Activated CD8-positive, alpha-beta T cell treated with anti-CD3 and anti-CD28 coated beads for 36 hours (primary cell): ENCODE data around the gene NCAPH2. TPM values are rescaled to one million over a fixed set of nuclear protein-coding genes. Genes with fewer than 3 reads are reported as not detected.

Source experiments
- ATAC-seq: fragments of 200-7000 bp; cut with Tn5 transposase; one replicate; pipeline ENCODE4 v1.10.0; 2021; ENCODE audit warnings: mild to moderate bottlenecking, moderate library complexity
- CTCF ChIA-PET: fragments of 350-600 bp; sonication (Branson Sonifier 250); formaldehyde crosslinking; loops from one replicate; lab custom pipeline; 2021; ENCODE audit warnings: antibody characterized with exemption; lab: Charles Lee
- POLR2A ChIA-PET: fragments of 350-600 bp; sonication (Branson Sonifier 250); formaldehyde crosslinking; loops from one replicate; lab custom pipeline; 2021; ENCODE audit warnings: antibody characterized with exemption; lab: Charles Lee
- DNase-seq: peaks from one replicate; pipeline ENCODE4 v3.0.0-alpha.2; 2020
- H3K27ac Mint-ChIP-seq: one replicate; pipeline ENCODE4 v1.8.0; 2021; ENCODE audit warnings: mild to moderate bottlenecking, mixed read lengths
- H3K27me3 Mint-ChIP-seq: one replicate; pipeline ENCODE4 v1.8.0; 2021; ENCODE audit warnings: mixed read lengths
- H3K36me3 Mint-ChIP-seq: one replicate; pipeline ENCODE4 v1.8.0; 2021; ENCODE audit warnings: low read depth, mixed read lengths
- H3K4me1 Mint-ChIP-seq: one replicate; pipeline ENCODE4 v1.8.0; 2021; ENCODE audit warnings: low read depth, mixed read lengths
- H3K4me3 Mint-ChIP-seq: one replicate; pipeline ENCODE4 v1.8.0; 2021; ENCODE audit warnings: mild to moderate bottlenecking, moderate library complexity, mixed read lengths
- H3K9me3 Mint-ChIP-seq: one replicate; pipeline ENCODE4 v1.8.0; 2021; ENCODE audit warnings: mixed read lengths
- CTCF ChIP-seq: fragments of 200-600 bp; IDR thresholded peaks from one replicate; pipeline ENCODE4 v1.8.0; 2022; ENCODE audit warnings: antibody characterized with exemption, mild to moderate bottlenecking
- intact Hi-C: fragments of 100-400 bp; cut with micrococcal nuclease; formaldehyde crosslinking; loops from one replicate; pipeline ENCODE4 v1.10.0; 2022
- total RNA-seq, 2 experiments: library from RNA; stranded (reverse); gene quantifications; one replicate each; pipeline ENCODE4 v1.2.3, GENCODE V29; 2021

The NCAPH2 gene
- total RNA-seq, 2 experiments from 2014 or later = 121 to 126 TPM

GRCh38 chr22:50548040-50548920, 40.3 kb downstream of the NCAPH2 start:
- Mint-ChIP-seq H3K27me3 (no peaks in the 10 kb centered on the region), H3K4me3 (peak overlapping the region; percentile 68), H3K4me1 (peaks cover 37% of the 10 kb centered on the region), H3K36me3 (no peaks in the 10 kb centered on the region), H3K27ac (peak overlapping the region; percentile 86), H3K9me3 (no peaks in the 10 kb centered on the region)
- intact Hi-C loops = no loop called here
- ChIA-PET POLR2A (interaction anchor here (0.8 to 5.7 kb wide), 14 partner anchors 9 to 79 kb away, joined by 3 to 43 read pairs (median 6); partner anchors contain the start of genes CHKB, SCO2, SYCE3 and TYMP), CTCF (interaction anchor here (0.7 to 4.6 kb wide), 11 partner anchors 9 to 272 kb away, joined by 3 to 32 read pairs (median 9); partner anchors contain the start of genes SCO2, SYCE3 and TYMP)
- DNase-seq (peak; percentile 76), ATAC-seq (peak; percentile 46)
- TF ChIP-seq CTCF = peak; percentile 35

GRCh38 chr22:50548921-50549790, 41.1 kb downstream of the NCAPH2 start:
- no peak for TF ChIP-seq CTCF
- intact Hi-C loops = no loop called here
- no peaks in the 10 kb centered on the region for H3K27me3 Mint-ChIP-seq

GRCh38 chr22:50550395-50550794, 42.4 kb downstream of the NCAPH2 start:
- peaks cover 25% of the 10 kb centered on the region for H3K4me1 Mint-ChIP-seq
- no peak for TF ChIP-seq CTCF
- H3K4me3 Mint-ChIP-seq = peak overlapping the region; percentile 80
- POLR2A ChIA-PET = interaction anchor here (0.9 to 5.7 kb wide), 8 partner anchors 9 to 77 kb away, joined by 3 to 43 read pairs (median 4); partner anchors contain the start of genes ARSA, CHKB, SCO2 and SYCE3
- CTCF ChIA-PET = interaction anchor here (1.0 to 3.0 kb wide), 4 partner anchors 8 to 70 kb away, joined by 4 to 17 read pairs (median 13); partner anchors contain the start of genes SCO2 and SYCE3
- H3K27ac Mint-ChIP-seq = peak overlapping the region; percentile 75
- H3K27me3 Mint-ChIP-seq = no peaks in the 10 kb centered on the region
- intact Hi-C loops = no loop called here
- DNase-seq (no peak), ATAC-seq (no peak)
- no peaks in the 10 kb centered on the region for H3K9me3 Mint-ChIP-seq
- no peaks in the 10 kb centered on the region for H3K36me3 Mint-ChIP-seq

More at GRCh38 chr22:50548921-50549790, 41.1 kb downstream of the NCAPH2 start:
- peak overlapping the region; percentile 80 for H3K4me3 Mint-ChIP-seq
- ATAC-seq (no peak), DNase-seq (no peak)
- CTCF ChIA-PET = interaction anchor here (0.7 to 4.6 kb wide), 11 partner anchors 9 to 72 kb away, joined by 3 to 32 read pairs (median 12); partner anchors contain the start of genes SCO2, SYCE3 and TYMP
- peak overlapping the region; percentile 81 for H3K27ac Mint-ChIP-seq
- no peaks in the 10 kb centered on the region for H3K36me3 Mint-ChIP-seq
- H3K4me1 Mint-ChIP-seq = peaks cover 37% of the 10 kb centered on the region
- POLR2A ChIA-PET = interaction anchor here (0.6 to 5.7 kb wide), 12 partner anchors 10 to 72 kb away, joined by 3 to 43 read pairs (median 6); partner anchors contain the start of genes SCO2, SYCE3 and TYMP
- H3K9me3 Mint-ChIP-seq = no peaks in the 10 kb centered on the region

GRCh38 chr22:50551160-50551752, 43.2 kb downstream of the NCAPH2 start:
- ChIA-PET CTCF (interaction anchor here (2.9 to 3.0 kb wide), 2 partner anchors 12 to 26 kb away, joined by 15 to 17 read pairs; partner anchors contain the start of genes SCO2 and SYCE3), POLR2A (interaction anchor here (0.9 to 5.7 kb wide), 7 partner anchors 9 to 77 kb away, joined by 3 to 43 read pairs (median 4); partner anchors contain the start of genes ARSA, CHKB, SCO2 and SYCE3)
- H3K4me3 Mint-ChIP-seq = no peak overlapping the region
- no peaks in the 10 kb centered on the region for H3K27me3 Mint-ChIP-seq
- ATAC-seq (no peak), DNase-seq (no peak)
- H3K27ac Mint-ChIP-seq = no peak overlapping the region
- H3K4me1 Mint-ChIP-seq = peaks cover 17% of the 10 kb centered on the region
- no peaks in the 10 kb centered on the region for H3K36me3 Mint-ChIP-seq
- H3K9me3 Mint-ChIP-seq = no peaks in the 10 kb centered on the region
- intact Hi-C loops = no loop called here
- TF ChIP-seq CTCF = no peak
